K562 (cell line): Measurements from ENCODE around the gene PIK3CB. TPM values are rescaled to one million over a fixed set of nuclear protein-coding genes. Genes with fewer than 3 reads are reported as not detected.
A peak's percentile ranks its signal among the peaks of the same experiment; 100 is the strongest.

Experiments
- DEAF1 ChIP-seq: fragments of 450-650 bp; formaldehyde crosslinking; IDR thresholded peaks from 2 replicates; pipeline ENCODE4 v1.4.0; 2020; ENCODE audit warnings: mild to moderate bottlenecking, moderate library complexity
- DMBX1 ChIP-seq: fragments of 250-450 bp; sonication (Bioruptor Pico); IDR thresholded peaks from 2 replicates; pipeline ENCODE4 v1.8.0; 2022; ENCODE audit warnings: inconsistent platforms, mild to moderate bottlenecking, moderate library complexity, borderline replicate concordance
- FOXK1 ChIP-seq: sonication (generic); formaldehyde crosslinking; IDR thresholded peaks from 2 replicates; pipeline ENCODE4 v1.8.0; 2022; ENCODE audit warnings: missing genetic modification reagents, mild to moderate bottlenecking, borderline replicate concordance
- GATAD2A ChIP-seq: fragments of 450-650 bp; IDR thresholded peaks from 2 replicates; pipeline ENCODE4 v1.6.1; 2017
- IFI16 ChIP-seq: fragments of 250-450 bp; sonication (Bioruptor Pico); IDR thresholded peaks from 2 replicates; pipeline ENCODE4 v2.1.2; 2022; ENCODE audit warnings: mild to moderate bottlenecking, inconsistent platforms
- KDM5B ChIP-seq: fragments of 200-600 bp; sonication (generic); IDR thresholded peaks from 2 replicates; pipeline ENCODE4 v1.6.1; 2012; ENCODE audit warnings: low read depth, mild to moderate bottlenecking, moderate library complexity, low read length, control low read depth, inconsistent platforms; ENCODE audit not compliant: insufficient replicate concordance
- NCOA4 ChIP-seq: fragments of 450-650 bp; IDR thresholded peaks from 2 replicates; pipeline ENCODE4 v1.6.1; 2018; ENCODE audit warnings: mild to moderate bottlenecking; ENCODE audit not compliant: partially characterized antibody
- NR2F6 ChIP-seq: fragments of 450-650 bp; formaldehyde crosslinking; IDR thresholded peaks from 2 replicates; pipeline ENCODE4 v1.4.0; 2020; ENCODE audit warnings: mild to moderate bottlenecking
- PTBP1 ChIP-seq: fragments of 200-400 bp; formaldehyde crosslinking; IDR thresholded peaks from 2 replicates; pipeline ENCODE4 v1.6.1; 2017; ENCODE audit warnings: low read depth, low read length
- RBM17 ChIP-seq: fragments of 200-400 bp; formaldehyde crosslinking; IDR thresholded peaks from 2 replicates; pipeline ENCODE4 v1.6.1; 2017; ENCODE audit warnings: low read depth, mild to moderate bottlenecking, low read length, borderline replicate concordance
- TCF15 ChIP-seq: fragments of 250-450 bp; sonication (Bioruptor Pico); IDR thresholded peaks from 2 replicates; pipeline ENCODE4 v1.8.0; 2022; ENCODE audit warnings: moderate library complexity, mild to moderate bottlenecking, inconsistent platforms
- ZBTB33 ChIP-seq: sonication (generic); formaldehyde crosslinking; IDR thresholded peaks from 2 replicates; pipeline ENCODE4 v1.8.1; 2023; ENCODE audit warnings: mild to moderate bottlenecking, missing genetic modification reagents
- ZC3H4 ChIP-seq: sonication (generic); formaldehyde crosslinking; IDR thresholded peaks from 2 replicates; pipeline ENCODE4 v1.9.0; 2021; ENCODE audit warnings: missing genetic modification reagents, borderline replicate concordance
- ZFP1 ChIP-seq: fragments of 450-650 bp; formaldehyde crosslinking; IDR thresholded peaks from 2 replicates; pipeline ENCODE4 v1.4.0; 2020; ENCODE audit warnings: mild to moderate bottlenecking, mixed read lengths
- ZNF232 ChIP-seq: sonication (generic); formaldehyde crosslinking; IDR thresholded peaks from 2 replicates; pipeline ENCODE4 v1.8.0; 2022; ENCODE audit warnings: mild to moderate bottlenecking, missing genetic modification reagents
- ZNF3 ChIP-seq: fragments of 250-450 bp; sonication (Bioruptor Pico); IDR thresholded peaks from 2 replicates; pipeline ENCODE4 v1.5.0; 2021; ENCODE audit warnings: mild to moderate bottlenecking, moderate library complexity
- ZNF449 ChIP-seq: fragments of 250-450 bp; sonication (Bioruptor Pico); IDR thresholded peaks from 2 replicates; pipeline ENCODE4 v1.8.0; 2022; ENCODE audit warnings: moderate library complexity, mild to moderate bottlenecking, inconsistent platforms
- ZNF589 ChIP-seq: fragments of 200-800 bp; sonication (Bioruptor generic); IDR thresholded peaks from 2 replicates; pipeline ENCODE4 v1.6.1; 2016; ENCODE audit warnings: low read depth, missing genetic modification characterization, missing compliant biosample characterization
- polyA plus RNA-seq, 8 experiments: library from polyadenylated mRNA; depleted of rRNA in 4 of 8; stranded (reverse) in 5 of 8; unstranded in 3 of 8; fragments of >200 nt; fragmentation: Nextera tagmentation in 2 of 8; fragmentation: Illumina TruSeq in 1 of 8; extraction: Ambion mirVana in 2 of 8; extraction: Trizol in 1 of 8; gene quantifications; 2 replicates each; pipeline versions ENCODE4 v1.2.1 to v1.2.3, GENCODE V29; 2011 to 2014; ENCODE audit warnings: inconsistent platforms in 1 of 8, missing spikeins in 1 of 8
- total RNA-seq, 7 experiments: library from RNA; depleted of rRNA in 6 of 7; stranded (reverse); fragments of >200 nt in 6 of 7; fragmentation: Illumina TruSeq in 2 of 7; extraction: Trizol in 2 of 7; gene quantifications; 2 replicates each; pipeline versions ENCODE4 v1.2.1 to v1.2.3, GENCODE V29; 2011 to 2021; ENCODE audit warnings: low replicate concordance in 1 of 7
- TF ChIP-seq, protein P1 (sequence below): fragments of 250-450 bp; sonication (Bioruptor Pico); IDR thresholded peaks from 2 replicates; pipeline ENCODE4 v1.5.0; 2022; ENCODE audit warnings: mild to moderate bottlenecking

PIK3CB gene
- total and polyA plus RNA-seq, 9 of the 15 experiments (the other 6 are each of a cell fraction or from before 2014, with no cell fraction given): 15.3 to 62.6 (median 28.3) TPM

DNA sequence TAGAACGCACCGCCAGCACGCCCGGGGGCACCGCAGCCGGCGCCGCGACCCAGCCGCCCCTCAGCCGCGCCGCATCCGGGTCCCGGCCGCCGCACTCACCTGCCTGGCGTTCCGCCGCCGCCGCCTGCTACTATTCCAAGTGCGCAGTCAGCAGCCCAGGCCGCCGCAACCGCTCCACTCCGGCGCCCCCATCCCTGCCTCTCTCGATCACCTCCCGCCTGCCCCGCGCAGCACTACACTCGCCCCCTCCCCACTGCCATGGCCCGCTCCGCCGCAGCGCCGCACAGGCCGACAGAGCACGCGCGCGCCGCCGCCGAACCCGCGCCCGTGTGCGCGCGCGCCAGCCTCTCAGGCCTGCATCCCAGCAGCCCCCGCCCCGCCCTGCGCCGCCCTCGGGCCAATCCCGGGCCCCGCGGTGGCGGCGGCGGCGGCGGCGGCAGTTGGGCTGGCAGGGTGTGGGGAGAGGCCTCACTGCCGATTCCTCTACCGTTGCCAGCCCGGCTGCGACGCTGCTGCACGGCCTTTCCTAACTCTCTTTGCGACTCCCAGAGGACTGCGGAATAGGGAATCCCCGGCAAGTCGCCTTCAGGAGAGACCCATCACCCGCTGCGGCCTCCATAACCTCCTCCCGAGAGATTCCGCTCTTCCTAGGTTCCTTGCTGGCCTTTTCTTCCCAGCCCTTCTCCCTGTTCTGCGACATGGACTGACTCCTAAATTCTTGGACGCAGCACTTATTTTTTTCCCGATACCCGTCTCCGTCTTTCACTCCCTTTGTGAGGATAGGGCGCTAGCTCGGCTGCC is at the start of gene PIK3CB (continued):
- TF ChIP-seq ZNF3 (no peak), ZNF232 (CRISPR knock-in tag) (no peak), ZBTB33 (CRISPR knock-in tag) (peak; percentile 12; the same call in 1 of the 2 replicates), NR2F6 (CRISPR knock-in tag) (no peak), PTBP1 (no peak), ZNF589 (CRISPR knock-in tag) (no peak; the same call in 1 of the 2 replicates), ZC3H4 (CRISPR knock-in tag) (no peak; the same call in 1 of the 2 replicates), TCF15 (0 out of 2 replicates have a peak, but pooled peaks have one; percentile 17), IFI16 (no peak), DMBX1 (CRISPR knock-in tag) (no peak; the same call in 1 of the 2 replicates), ZNF449 (CRISPR knock-in tag) (no peak), NCOA4 (no peak), ZFP1 (CRISPR knock-in tag) (no peak), KDM5B (peak; percentile 85), DEAF1 (no peak), RBM17 (no peak), GATAD2A (no peak), FOXK1 (no peak)
- TF ChIP-seq, protein P1, sequence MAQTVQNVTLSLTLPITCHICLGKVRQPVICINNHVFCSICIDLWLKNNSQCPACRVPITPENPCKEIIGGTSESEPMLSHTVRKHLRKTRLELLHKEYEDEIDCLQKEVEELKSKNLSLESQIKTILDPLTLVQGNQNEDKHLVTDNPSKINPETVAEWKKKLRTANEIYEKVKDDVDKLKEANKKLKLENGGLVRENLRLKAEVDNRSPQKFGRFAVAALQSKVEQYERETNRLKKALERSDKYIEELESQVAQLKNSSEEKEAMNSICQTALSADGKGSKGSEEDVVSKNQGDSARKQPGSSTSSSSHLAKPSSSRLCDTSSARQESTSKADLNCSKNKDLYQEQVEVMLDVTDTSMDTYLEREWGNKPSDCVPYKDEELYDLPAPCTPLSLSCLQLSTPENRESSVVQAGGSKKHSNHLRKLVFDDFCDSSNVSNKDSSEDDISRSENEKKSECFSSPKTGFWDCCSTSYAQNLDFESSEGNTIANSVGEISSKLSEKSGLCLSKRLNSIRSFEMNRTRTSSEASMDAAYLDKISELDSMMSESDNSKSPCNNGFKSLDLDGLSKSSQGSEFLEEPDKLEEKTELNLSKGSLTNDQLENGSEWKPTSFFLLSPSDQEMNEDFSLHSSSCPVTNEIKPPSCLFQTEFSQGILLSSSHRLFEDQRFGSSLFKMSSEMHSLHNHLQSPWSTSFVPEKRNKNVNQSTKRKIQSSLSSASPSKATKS (CRISPR knock-in tag): no peak
